Mucosa of gallbladder (tissue), 1 donor: Measurements from ENCODE around the gene EFHC1. TPM values are rescaled to one million over a fixed set of nuclear protein-coding genes. Genes with fewer than 3 reads are reported as not detected.
"Not testable (repeated sequence)": the region's sequence is repeated elsewhere in the genome, so short reads cannot be mapped to it uniquely, and the experiment has no call there.

Source experiments
- DNase-seq: peaks from one replicate; pipeline ENCODE4 v3.0.0-alpha.2; 2020; ENCODE audit warnings: low spot score
- total RNA-seq: library from RNA; stranded (reverse); gene quantifications from one replicate; pipeline ENCODE4 v1.2.1, GENCODE V29; 2021
- donor health status: DM: no; HTN: no; CAD: no.

The EFHC1 gene
- total RNA-seq, 1 donor from 2014 or later = 27.8 TPM

GRCh38 chr6:52438926-52439325 lies 18.8 kb downstream of the EFHC1 start:
- no peak for DNase-seq

- DNase-seq = peak; percentile 36
These were observed 34.4 kb downstream of the EFHC1 start for GRCh38 chr6:52454556-52454955.

DNA sequence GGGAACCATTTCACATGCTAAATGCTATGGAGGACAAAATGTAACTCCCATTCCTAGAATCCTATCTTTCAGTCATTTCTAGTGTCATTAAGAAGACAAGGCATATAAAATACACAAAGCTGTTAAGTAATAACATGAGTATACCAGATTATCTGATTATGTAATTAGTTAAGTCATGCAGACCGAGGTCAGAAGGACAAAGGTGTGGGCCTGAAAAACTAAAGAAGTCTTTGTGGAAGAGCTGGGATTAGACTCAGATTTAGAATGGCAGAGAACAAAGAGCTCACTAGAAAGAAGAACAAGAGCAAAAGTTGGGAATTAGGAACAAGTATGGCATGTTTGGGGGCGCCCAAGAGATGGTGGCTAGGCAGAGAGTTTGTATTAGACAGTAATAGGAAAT lies 37.0 kb downstream of the EFHC1 start:
- no peak for DNase-seq

GRCh38 chr6:52461194-52461593 lies 41.1 kb downstream of the EFHC1 start:
- not testable (repeated sequence) for DNase-seq

- DNase-seq = no peak
These were observed 54.0 kb downstream of the EFHC1 start for GRCh38 chr6:52474173-52474572.

DNA sequence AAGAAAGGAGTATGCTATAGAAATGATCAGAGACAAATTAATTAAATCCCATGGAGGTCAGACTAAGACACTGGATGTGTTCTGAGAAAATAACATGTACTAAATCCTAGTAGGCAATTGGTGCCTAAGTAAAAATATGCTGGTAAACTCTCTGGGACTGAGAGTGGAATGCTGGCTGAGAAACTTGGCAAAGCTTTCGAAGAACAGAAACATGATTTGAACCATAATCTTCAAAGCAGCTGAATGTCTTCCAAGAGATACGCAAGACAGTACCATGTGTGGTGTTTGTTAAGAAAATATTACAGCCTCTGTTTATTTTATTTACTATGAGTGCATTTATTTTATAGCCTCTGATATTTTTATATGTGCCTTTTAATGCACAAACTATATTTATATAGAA lies 55.2 kb downstream of the EFHC1 start:
- no peak for DNase-seq

DNA sequence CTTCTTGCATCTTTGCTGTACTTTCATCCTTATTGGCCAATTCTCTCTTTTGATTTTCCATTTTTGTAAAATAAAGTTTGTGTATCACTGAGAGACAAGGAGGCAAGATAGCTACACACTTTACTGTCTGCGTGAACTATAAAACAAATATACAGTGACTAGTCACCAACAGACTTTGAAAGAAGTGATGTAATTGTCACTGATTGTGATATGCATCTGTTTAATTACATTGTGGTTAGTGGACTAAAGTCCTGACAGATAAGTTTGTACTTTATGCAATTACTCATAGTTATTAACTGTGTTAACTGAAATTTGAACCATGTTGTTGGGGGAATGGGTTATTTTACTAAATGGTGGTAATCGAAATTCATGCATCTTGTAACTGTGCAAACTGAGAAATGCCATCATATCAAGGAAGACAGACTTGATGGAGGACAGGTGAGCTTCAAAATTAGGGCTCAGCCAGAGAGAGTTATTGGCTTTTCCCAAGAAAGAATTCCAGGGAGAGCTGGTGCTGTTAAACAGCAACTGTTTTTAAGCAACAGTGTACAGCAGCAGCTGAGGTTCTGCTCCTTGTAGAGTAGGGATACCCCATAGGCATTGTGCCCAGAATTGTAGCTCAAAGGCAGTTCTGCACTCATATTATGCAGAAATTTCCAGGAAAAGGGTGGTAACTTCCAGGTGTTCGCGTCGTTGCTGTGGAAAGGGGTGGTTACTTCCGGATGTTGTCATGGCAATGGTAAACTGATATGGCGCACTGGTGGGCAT lies 62.9 kb downstream of the EFHC1 start:
- DNase-seq = no peak

GRCh38 chr6:52483671-52484003 lies 63.5 kb downstream of the EFHC1 start:
- no peak for DNase-seq

DNA sequence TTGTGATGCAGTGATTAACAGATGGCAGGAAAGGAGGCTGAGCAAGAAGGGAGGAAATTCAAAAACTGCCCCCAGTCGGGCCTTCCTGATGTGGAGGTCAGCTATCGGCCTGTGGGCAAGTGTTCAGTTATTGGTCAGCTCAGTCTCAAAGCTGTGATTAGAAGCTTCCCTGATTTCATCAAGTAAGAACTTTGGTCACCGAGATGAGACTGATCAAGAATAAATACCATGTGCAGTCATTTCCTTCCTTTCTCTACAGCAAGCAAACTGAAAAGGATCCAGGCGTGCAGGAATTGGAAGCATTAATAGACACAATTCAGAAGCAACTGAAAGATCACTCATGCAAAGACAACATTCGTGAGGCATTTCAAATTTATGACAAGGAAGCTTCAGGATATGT lies 69.7 kb downstream of the EFHC1 start:
- no peak for DNase-seq

DNA sequence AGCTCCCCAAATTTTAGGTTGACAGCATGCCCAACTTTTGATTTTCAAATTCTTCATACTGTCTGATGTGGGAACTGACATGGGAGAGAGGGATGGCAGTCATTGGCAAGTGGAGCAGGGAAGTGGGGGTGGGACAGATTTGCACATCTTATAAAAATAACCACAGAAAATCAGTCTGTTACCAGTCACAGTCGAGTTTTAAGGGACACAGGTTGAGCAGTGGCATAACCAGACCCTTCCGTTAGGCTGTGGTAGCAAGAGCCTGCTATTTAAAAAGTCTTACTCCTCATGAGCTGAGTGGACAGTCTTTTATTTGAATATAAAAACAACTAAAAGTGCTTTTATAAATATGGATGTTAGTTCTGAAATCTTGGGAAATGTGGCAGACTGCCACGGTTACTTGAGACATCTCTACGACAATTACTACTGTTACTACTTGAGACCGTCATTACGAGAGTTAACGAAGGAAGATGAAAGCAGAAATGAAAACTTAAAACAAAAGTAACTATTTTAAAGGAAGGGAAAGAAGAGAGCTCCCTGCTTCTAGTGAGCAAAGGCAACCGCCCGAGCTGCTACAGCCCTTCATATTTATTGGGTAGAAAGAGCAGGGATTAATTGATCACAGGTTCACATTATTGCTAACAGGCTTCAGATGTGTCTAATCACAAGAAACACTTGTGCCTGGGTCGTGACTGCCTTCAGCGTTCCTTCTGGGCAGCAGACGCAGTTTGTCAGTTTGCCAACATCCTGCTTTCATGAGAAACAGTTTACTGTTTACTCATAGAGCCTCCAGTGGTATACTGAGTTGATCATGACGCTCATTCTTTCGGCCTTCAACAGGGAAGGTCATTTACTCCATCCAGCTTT lies 71.3 kb downstream of the EFHC1 start:
- no peak for DNase-seq

GRCh38 chr6:52493669-52494068 lies 73.5 kb downstream of the EFHC1 start:
- no peak for DNase-seq

GRCh38 chr6:52494298-52495072 lies 74.3 kb downstream of the EFHC1 start:
- DNase-seq = no peak

GRCh38 chr6:52495922-52496321 lies 75.8 kb downstream of the EFHC1 start:
- DNase-seq = no peak

DNA sequence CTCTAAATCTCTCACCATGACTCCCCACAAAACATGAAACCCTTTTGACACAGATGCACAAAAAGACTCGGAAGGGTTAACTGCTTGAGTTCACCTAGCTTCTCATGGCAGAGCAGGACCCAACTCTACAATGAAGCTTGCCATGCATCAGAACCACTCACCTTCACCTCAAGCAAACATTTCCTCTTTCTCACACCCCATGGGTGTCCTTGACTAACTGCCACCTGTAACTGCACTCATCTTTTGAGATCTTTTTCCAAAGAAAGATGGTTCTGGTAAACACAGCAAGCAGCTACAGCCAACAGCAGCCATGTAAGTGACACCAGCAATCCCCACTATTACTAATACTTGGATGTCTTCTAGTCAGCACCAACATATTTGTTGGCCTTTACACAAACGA lies 76.5 kb downstream of the EFHC1 start:
- no peak for DNase-seq

DNA sequence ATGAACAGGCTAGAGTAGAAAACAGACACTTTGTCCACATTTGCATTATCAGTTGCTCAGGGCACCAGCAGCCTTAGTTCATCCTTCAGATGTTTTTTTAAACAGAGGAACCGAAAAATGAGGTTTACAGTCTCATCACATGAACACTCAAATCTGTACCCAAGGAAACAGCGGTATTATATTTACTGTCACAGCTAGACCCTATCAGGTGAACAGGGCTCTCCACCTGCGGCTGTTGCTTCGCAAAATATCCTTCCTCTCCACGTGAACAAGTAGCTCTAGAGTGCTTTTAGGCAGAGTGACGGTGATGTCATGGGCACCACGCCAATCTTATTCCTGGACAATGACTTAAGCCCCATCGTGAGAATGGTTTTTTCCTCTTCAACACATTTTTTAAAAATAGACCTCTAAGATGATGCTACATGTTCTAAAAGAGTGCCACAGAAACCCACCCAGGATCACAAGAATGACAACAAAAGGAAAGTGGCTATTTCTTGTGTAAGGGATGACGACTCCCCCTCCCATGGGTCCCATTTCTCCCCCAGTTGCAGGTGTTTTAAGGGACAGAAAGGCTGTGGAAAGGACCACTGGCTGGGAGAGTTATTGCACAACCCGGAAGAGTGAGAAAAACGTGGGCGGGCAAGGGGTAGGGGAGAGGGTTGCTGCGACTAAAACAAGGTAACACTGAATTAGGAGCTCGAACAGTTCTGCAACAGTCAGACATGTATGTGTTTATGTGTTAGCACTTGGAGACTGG lies 77.7 kb downstream of the EFHC1 start:
- DNase-seq = peak; percentile 6

GRCh38 chr6:52498538-52499017 lies 78.4 kb downstream of the EFHC1 start:
- DNase-seq = peak; percentile 8

DNA sequence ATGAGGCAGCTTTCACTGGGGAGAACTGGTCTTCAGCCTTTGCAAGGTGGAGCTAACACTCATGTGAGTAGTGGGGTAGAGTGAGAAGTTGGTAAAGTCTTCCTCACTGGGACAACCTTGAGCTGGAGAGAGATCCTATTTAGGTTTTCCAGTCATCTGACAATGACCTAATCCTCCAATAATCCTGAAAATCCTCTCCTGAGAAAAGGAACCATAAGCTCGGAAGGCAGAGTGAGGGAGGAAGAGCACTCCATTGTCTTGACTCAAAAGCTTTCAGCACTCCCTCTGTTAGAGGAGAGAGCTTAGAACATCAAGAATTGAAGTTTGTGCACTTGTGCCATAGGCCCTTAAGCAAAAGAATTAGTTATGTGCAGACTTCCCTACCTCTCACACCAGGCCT lies 78.9 kb downstream of the EFHC1 start:
- DNase-seq = no peak

GRCh38 chr6:52499681-52500236 lies 79.6 kb downstream of the EFHC1 start:
- DNase-seq = no peak

DNA sequence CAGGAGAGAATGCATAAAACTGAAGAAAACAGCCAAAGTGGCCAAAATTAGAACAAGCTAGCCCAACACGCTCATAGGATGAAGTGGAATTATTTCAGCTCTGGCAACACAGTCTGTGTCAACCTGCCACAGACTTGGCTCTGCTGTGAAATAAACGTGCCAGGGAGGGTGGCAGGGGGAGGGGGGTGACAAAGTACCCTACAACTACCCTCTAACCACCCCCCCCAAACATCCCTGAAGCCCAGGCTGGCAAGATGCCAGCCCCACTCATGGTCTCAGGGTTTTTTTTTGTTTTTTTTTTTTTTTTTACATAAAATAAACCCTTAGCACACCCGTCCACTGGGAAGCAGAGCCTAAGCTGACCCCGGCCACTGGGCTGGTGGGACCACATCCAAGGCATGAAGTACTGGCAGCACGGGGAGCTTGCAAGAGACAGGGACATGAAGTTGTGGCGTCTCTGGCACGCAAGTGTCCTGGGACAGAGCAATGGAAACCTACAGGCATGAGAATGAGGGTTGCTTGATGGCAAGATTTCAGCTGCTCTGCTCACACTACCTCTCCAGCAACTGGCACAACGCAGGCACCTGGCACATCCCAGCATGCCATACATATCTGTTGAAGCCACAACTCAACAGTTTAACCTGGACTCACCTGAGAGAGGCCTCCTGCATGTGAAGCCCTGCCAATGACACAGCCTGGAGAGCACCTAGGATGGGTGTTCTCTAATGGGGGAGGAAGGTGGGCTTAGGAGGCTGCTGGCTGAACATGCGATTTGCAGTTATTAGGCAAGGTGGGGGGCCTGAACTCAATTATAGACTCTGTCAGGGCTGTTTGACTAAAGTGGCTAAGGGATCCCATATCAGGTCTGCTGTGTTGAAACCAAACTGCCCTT lies 80.3 kb downstream of the EFHC1 start:
- no peak for DNase-seq
